HG03159 (cell line): Measurements from ENCODE around the gene KCNMA1.

Source experiments
- ATAC-seq: cut with Tn5 transposase; IDR thresholded peaks from one replicate; pipeline ENCODE4 v1.9.1; 2021; ENCODE audit warnings: mild to moderate bottlenecking, moderate library complexity; ENCODE audit not compliant: unreplicated experiment

KCNMA1 gene

DNA sequence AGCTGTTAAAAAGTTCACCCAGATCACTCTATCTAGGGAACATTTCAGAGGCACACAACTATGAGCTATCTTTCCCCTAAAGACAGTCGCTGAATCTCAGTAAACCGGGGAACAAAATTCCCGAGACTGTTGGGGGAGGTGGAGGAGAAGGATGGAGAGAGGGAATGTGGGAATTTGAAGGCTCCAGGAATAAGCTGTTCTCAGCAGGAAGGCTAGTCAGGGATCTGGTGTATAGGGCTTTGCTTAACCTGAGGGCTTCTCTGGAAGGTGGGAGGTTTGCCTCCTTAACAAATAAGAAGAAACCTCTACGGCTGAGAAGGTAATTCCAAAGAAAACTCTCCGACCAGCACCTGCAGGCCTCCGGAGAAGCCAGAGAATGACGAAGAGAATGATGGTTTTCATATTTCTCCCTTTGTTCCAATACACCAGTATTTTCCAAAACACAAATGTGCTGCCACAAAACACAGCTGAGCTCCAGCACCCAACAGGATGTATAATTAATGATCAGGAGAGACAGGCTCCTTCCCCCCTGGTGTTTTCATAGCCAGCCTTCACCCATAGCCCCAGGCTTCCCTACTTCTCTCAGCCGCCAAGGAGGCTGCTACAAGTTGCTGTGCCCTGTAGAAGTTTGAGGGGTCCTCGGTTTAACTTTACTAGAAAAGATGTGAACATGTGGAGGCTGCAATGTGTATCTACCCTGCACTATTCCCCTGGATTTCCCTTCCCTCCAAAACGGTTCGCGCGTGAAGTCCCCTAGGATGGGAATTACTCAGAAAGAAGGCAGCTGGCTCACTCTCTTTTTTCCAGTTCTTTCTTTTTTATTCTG, 2.0 kb downstream of the KCNMA1 start:
- no peak for ATAC-seq

DNA sequence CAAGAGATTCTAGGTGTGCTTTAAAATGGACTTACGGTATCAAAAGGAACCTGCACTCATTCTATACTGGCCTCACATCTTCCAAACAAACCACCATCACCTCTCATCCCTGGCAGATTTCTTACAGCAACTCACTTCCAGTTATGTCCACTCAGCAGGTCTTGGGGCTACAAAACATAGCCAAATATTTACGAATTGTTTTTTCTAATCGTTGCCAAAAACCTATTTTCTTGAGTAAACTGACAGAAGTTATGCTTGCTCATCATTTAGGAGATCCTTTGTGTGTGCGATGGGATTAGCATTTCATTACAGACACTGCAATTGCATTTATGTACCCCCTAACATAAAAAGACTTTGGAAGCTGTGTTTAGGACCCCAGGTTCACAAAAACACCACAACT, 2.7 kb downstream of the KCNMA1 start:
- no peak for ATAC-seq

DNA sequence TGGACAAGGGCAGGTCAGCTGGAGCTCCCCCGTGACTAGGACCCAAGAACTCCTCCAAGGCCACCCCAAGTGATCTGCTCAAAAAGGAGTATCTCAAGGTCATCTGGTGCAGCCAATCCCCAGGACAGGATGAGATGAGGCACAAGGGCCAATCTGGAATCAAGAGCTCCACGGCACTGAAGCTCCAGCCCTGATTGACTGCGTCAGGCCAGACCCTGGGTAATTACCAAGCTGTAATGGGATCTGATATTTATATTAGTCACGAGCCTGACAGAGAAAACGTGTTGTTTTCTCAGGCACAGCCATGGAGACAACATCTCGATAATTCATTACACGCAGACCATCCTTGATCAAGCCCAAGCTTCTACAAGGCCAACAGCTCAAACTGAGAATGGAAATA, 4.2 kb downstream of the KCNMA1 start:
- no peak for ATAC-seq

DNA sequence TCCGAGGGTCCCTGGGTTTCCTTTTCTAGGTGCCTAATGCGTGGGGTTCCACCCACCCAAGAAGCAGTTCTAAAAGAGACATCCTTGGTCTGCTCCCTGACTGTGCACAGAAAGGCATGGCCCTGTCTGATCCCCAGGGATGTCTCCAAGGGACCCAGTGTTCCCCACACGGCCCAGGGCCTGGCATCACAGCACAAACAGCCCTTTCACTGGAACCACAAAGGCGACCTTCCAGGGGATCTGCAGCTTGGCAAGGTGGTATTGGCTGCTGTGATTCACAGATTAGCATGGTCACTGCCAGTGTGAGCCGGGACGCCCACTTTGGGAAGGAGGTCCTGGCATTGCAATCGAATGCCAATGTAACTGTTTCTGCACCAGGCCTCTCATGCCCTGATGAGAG, 6.4 kb downstream of the KCNMA1 start:
- ATAC-seq, result no peak

DNA sequence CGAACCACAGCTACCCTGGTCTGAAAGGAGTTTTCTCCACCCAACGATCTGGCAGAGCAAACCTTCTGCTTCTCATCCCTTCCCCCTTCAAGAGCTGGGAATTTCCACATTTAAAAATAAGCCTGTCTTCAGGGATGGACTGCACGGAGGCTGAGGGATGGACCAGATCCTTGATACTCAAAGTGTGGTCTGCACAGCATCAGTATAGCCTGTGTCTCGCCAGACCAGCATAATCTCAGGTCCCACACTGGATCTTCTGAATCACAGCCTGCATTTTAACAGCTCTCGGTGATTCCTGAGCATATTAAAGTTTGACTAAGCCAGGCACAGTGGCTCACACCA, 7.1 kb downstream of the KCNMA1 start:
- ATAC-seq, result no peak

DNA sequence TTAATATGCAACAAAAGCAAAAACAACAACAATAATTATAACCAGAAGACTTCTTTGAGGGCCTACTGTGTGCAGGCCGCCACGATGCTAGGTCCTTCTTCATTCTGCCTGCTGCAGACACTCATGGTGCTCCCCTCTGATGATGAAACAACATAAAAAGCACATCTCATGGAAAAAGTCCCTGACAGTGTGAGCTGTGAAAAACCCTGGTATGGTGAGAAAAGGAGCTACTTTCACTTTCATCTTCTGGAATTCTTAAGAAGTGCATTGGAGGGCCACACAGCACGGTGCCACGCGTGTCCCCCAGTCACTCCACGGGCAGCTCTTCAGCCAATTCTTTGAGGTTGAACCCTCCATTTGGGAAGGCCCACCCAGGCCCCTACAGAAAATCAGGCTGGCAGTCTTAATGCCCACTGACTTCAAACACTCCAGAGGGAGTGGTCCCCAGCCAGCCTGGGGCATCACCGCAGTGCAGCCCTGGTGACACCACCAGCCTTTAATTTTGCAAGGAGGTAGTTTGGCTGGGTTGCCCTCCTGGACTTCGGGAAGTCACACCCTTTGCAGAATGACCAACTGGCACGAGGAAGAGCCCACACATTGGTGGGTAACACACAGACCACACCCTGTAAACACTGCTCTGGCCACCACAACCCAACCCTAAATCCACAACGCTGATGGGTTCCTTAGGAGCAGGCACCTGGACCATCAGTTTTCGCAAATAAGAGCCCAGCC, 7.7 kb downstream of the KCNMA1 start:
- no peak for ATAC-seq

DNA sequence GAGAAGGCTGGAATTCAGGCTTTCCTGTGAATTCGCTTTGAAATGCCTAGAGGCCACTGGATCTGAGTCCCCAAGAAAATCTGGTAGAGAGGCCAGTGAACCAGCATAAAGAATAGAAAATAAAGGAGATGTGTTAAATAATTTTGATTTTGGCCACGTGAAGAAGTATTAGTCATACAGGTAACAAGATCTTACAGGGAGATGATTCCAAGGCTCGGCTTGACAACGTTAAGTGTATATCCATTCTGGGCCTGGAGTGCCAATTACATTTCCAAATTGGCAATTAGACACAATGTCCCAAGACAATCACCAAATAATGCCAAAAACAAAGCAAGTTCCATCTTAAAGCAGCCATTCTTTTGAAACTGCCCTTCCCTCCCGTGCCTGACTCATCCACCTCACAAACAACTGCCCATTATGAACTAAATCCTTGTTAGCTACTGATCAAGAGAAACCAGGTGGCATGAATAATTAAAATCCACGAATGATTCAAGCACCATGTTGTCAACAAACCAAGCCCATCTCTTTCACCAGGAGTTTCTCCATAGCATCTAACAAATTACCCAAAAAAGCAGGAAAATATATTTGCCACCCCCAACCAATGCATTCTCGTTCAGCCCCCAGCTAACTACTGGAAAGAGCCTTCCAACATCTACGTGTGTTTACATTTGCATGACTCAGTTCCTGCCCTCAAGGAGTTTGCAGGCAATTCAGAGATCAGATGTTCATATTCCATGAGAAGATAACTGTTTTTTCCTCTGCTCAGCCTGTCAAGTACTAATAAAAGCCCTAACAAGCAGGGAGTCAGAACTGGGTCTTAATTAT, 8.5 kb downstream of the KCNMA1 start:
- ATAC-seq, result no peak

DNA sequence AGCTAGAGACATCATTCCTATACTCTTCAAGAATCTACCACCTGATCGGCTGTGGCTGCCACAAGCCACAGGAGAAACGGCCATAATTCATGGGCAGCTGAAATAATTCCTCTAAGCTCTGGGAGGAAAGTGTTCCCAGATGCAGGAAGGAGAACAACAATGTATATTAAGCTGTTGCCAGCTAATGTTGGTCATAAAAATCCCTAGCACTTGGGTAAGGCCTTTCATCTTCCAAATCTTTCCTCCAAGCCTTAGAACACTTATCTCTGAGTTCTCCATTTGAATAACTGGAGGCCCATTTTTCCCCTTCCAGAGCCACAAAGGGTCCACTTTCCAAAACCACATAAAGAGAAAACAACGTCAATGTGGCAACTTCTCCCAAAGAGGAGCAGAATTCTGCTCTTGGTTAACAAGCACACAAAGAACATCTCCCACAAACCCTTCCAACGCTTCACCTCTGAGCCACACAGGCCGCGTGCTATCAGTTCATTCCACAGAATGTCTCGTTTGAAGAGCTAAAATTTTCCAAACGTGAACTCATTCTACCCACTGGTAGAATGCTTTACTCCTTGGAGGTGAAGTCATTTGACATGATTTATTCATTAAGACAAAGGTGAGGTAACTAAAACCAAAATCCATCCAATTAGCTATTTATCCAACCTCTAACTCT, 11.2 kb downstream of the KCNMA1 start:
- no peak for ATAC-seq

DNA sequence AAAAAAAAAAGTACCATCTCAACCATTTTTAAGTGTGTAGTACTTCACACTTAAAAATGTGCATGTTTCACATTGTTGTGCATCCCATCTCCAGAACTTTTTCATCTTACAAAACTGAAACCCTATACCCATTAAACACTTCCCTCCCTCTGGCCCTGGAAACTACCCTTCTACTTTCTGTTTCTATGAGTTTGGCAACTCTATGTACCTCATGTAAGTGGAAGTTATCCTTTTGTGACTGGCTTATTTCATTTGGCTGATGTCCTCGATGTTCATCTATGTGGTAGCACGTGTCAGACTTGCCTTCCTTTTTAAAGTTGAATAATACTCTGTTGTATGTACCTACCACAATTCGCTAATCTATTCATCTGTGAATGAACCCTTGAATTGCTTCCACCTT, 12.2 kb downstream of the KCNMA1 start:
- no peak for ATAC-seq

DNA sequence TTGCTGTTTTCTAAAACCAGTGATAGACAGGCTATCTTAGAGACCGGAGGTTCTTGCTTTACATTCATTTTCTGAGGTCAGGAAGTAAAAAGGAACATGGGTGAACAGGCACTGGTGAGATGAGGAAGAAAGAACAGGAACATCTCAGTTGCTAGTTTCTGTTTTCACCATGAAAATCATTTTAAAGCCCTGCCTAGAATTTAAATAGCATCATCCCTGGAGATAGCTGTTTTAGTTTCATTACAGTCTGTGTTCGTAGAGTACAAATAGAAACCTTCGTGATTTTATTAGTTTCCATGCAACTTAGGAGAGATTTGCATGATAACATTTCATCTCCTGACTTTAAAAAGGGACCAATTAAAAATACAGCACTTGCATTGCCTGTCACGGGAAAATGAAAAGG, 14.7 kb downstream of the KCNMA1 start:
- ATAC-seq, result peak; percentile 70

DNA sequence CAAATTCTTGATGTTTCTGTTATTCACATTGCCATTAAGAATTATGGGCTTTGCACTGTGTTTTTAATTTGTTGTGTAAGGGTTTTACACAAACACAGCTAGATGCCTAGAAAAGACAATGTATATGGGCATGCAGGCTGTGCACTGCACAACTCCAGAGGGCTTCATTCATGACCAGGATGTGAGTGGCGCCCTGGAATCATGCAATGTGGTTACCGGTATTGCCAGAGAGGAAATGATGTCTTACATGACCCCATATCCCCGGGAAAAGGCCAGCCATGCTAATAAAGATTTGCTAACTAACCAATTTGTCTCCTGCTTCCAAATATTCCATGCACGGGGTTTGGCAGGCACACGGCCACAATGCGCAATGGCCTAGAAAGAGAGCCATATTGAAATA, 16.9 kb downstream of the KCNMA1 start:
- ATAC-seq, result no peak

DNA sequence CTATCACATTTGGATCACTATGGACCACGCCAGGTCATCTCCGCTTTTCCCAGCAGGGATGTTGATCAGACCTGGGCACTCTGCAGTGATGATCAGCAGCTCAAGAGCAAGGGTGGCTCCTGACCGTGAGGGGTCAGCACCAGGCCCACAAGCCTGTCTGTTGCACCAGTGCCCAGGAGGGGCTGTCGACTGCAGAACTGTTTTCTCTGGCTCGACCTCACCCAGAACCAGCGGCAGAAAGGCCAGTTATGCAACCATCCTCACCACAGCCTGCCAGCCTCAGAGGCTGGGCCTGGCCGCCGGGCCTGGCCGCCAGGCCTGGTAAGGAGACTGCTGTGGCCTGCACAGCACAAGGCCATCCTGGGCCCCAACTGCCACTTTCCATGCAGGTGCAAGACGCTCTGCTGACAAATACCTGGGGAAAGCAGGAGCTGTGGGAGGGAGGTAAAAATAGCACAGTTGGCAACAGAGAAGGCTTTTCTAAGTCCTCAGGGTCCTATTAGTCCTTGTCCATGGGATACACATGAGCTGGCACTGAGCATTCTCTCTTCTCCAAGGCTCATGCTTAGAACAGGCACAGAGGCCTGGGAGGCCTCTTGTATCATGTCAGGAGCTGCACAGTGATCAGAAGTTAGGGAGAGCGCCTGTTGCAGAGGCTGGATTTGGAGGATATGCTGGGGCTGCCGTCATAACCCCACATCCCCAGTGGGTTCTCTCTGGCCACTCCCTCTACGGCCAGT, 17.5 kb downstream of the KCNMA1 start:
- no peak for ATAC-seq

DNA sequence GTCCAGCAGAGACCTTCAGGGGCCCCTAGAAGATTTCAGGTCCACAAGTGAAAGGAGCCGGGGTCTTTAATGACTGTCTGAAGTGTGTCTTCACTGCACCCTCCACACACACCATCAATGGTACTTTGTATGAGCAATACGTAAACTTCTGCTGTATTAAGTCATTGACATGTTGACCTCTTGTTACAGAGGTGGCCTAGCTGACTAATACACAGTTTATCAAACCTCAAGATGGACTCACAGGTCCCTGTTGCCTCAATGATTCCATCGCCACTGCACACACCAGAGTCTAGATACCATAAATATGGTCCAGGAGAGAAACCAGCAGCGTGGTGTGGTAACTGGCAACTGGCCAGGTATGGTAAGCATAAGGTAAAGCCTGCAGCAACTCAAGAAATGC, 19.5 kb downstream of the KCNMA1 start:
- no peak for ATAC-seq

DNA sequence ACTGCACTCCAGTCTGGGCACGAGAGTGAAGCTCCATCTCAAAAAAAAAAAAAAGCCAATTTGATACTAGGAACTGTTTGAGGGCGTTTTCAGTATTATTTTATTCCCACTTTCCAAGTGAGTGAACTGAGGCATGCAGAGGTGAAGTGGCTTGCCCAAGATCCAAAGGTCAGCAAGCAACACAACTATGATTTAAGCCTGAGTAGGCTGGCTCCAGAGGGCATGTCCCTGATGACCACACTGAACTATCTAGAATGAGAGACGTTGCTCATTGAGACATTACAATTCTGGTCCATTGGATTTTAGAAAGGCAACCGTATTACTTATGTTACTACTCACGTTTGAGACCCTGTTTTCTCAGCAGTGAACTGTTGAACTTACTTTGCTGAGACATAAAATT, 20.8 kb downstream of the KCNMA1 start:
- ATAC-seq, result no peak

DNA sequence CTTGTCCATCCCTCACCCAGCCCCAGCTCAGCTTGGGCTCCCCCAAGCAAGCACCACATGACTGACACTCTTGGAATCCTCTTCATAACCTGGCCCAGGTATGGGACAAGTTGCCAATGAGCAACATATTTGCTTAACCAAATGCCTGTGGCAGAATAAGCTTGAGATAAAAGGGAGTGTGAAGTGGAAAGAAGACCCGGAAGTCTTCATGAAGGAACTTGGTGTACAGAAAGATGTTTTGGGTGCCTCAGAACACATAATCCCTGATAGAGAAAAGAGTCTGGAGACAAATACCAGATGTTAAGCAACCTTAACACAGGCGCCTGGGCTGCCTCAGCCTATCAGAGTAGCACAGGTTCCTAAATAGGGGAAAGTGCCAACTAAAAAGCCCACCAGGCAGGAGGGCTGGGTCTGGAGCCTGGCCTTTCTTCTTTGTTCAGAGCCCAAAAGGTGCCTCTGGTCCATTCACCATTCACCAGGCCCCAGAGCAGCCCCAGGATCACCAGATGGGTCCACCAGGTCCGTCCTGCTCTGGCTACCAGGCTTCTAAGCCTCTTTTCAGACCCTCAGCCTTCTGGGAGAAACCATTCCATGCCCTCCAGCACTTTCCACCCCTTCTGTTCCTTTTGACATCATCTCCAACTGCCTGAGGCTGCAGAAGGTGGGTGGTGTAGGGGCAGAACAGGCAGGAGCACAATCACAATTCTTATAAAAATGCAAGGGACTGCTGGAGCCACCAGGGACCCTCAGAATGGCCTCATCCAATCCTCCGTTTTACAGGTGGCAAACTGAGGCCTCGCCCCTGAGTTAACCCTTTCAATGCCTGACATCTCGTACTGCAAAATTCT, 22.6 kb downstream of the KCNMA1 start:
- no peak for ATAC-seq

DNA sequence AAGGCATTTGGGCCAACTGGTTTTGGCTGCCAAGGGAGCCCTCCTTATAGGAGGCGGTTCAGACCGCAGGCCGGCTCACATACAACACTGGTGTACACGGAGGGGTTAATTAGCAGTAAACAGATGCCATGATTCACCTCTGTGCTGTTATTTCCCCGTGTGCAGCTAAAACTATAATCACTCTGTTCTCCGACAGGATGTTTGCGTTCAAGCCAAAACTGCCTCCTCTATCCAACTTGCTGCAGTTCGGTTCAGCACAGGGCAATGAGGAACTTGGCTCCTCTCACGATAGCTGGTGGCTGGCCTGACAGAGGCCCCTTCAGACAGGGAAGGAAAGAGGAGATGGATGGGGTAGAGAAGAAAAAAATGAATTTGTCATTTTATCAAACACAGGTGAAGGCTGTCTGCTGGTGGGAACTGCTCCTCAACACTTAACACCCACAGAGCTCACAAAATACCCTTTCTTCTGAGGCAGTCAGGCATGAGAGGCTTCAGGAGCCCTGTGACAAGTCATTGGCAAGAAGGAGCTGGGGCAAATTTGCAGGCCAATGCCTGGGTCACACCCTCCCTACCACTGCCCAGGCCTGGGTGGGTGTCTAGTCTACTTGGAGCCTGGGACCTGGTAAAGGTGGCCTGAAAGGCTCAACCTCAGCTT, 24.0 kb downstream of the KCNMA1 start:
- no peak for ATAC-seq

DNA sequence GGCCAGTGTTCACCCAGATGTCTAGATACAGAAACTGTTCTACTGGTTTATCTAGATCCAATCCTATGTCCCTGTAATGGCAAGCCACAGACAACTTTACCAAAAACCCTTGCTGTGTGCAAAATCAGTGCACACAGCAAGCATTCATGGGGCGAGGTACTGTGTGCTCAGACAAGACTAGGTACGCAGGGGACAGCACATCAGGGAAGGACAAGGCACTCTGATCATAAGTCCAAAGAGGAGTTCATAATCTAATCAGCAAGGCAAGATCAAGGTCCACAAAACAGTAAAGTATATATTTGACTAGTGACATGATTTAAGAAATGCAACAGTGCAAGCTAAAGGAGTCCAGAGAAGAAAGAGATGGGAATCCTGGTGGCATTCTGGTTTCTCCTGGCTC, 25.9 kb downstream of the KCNMA1 start:
- no peak for ATAC-seq

DNA sequence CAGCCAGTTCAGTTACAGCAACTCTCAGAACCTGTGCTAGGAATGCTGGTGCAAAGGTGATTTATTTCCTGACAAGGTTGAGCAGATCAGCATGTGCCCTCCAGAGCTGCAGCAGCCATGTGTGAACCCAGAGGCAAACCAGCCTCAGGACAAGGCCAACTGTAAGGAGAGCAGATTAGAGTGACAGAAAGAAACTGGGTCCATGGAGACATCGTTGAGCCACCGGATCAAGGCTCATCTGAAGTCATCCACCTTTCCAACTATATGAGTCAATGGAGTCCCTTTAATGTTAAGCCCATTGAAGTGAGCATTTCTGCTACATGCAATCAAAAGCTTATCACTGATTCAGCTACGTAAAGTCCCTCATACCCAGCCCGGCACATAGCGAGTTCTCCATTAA, 26.4 kb downstream of the KCNMA1 start:
- ATAC-seq, result no peak

DNA sequence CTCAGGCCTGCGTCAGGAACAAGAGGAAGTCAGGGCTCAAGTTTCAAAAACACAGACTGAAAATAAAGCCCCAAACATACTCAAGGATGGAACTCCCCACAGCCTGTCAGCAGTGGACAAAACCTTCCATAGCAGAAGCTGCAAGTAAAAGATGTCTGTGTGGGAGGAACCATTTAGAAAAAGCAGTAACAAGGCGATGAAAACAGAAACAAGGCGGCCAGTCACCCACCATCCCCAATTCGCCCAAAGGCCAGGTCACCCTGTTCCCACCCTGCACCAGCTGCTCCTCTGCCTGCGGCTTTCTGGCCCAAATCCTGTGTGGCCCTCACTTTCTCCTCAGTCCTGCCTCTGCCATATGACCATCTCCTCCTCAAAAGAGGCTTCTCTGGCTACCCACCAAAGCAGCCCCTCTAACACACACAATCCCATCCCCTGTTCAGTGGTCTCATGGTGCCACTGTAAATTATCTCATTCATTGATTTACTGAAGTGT, 27.8 kb downstream of the KCNMA1 start:
- no peak for ATAC-seq
